K562 (cell line): ENCODE data around the gene BLCAP. TPM values are rescaled to one million over a fixed set of nuclear protein-coding genes. Genes with fewer than 3 reads are reported as not detected.

Experiments
- BRD9 ChIP-seq: fragments of 450-650 bp; IDR thresholded peaks from 2 replicates; pipeline ENCODE4 v1.6.1; 2018; ENCODE audit warnings: low read depth; ENCODE audit not compliant: partially characterized antibody
- CBX2 ChIP-seq: fragments of 200-600 bp; sonication (generic); IDR thresholded peaks from one replicate; pipeline ENCODE4 v1.6.1; 2012; ENCODE audit warnings: mild to moderate bottlenecking, low read length, inconsistent platforms; ENCODE audit not compliant: insufficient read depth, poor library complexity, severe bottlenecking
- EHMT2 ChIP-seq: fragments of 450-650 bp; IDR thresholded peaks from 2 replicates; pipeline ENCODE4 v1.6.1; 2018; ENCODE audit warnings: antibody characterized with exemption
- EP300 ChIP-seq: IDR thresholded peaks from 2 replicates; pipeline ENCODE4 v1.6.1; 2012; ENCODE audit warnings: low read length, improper control_type of control experiment
- ESRRA ChIP-seq: fragments of 450-650 bp; IDR thresholded peaks from 2 replicates; pipeline ENCODE4 v1.6.1; 2014; ENCODE audit warnings: low read depth, mild to moderate bottlenecking, moderate library complexity, borderline replicate concordance
- GATAD2A ChIP-seq: fragments of 450-650 bp; IDR thresholded peaks from 2 replicates; pipeline ENCODE4 v1.6.1; 2017
- MYBL2 ChIP-seq, 2 experiments: fragments of 450-650 bp in 1 of 2; sonication (generic) in 1 of 2; formaldehyde crosslinking in 1 of 2; IDR thresholded peaks; 2 replicates each; pipeline versions ENCODE4 v1.6.1 to v1.8.1; 2017 to 2022; ENCODE audit warnings: borderline replicate concordance in 1 of 2, inconsistent platforms in 1 of 2, low read depth in 1 of 2, mild to moderate bottlenecking in 1 of 2, missing genetic modification reagents in 1 of 2, moderate library complexity in 1 of 2
- NRF1 ChIP-seq, 2 experiments: fragments of 450-650 bp; IDR thresholded peaks in 1 of 2; conservative IDR thresholded peaks in 1 of 2; 2 replicates each; pipeline ENCODE4 v1.6.1; 2014; ENCODE audit warnings: mild to moderate bottlenecking in 2 of 2
- OTX1 ChIP-seq: fragments of 450-650 bp; formaldehyde crosslinking; IDR thresholded peaks from 2 replicates; pipeline ENCODE4 v1.4.0; 2022; ENCODE audit warnings: mild to moderate bottlenecking
- SRSF3 ChIP-seq: fragments of 200-400 bp; formaldehyde crosslinking; IDR thresholded peaks from 2 replicates; pipeline ENCODE4 v1.6.1; 2016; ENCODE audit warnings: mild to moderate bottlenecking, low read length, moderate library complexity; ENCODE audit not compliant: insufficient read depth
- STAT6 ChIP-seq: sonication (generic); formaldehyde crosslinking; IDR thresholded peaks from 2 replicates; pipeline ENCODE4 v1.8.1; 2023; ENCODE audit warnings: mild to moderate bottlenecking, missing genetic modification reagents
- TFAM ChIP-seq: fragments of 250-450 bp; sonication (Bioruptor Pico); conservative IDR thresholded peaks from 2 replicates; pipeline ENCODE4 v1.5.0; 2021; ENCODE audit warnings: mild to moderate bottlenecking, moderate library complexity
- TGIF2 ChIP-seq: sonication (generic); formaldehyde crosslinking; IDR thresholded peaks from 2 replicates; pipeline ENCODE4 v1.8.1; 2022; ENCODE audit warnings: mild to moderate bottlenecking, missing genetic modification reagents, moderate library complexity
- U2AF1 ChIP-seq: fragments of 200-400 bp; formaldehyde crosslinking; optimal IDR thresholded peaks from 2 replicates; pipeline ENCODE3; 2017; ENCODE audit warnings: mild to moderate bottlenecking, low read depth, low read length, moderate library complexity
- ZBED1 ChIP-seq: IDR thresholded peaks from 2 replicates; pipeline ENCODE4 v1.6.1; 2014
- ZNF175 ChIP-seq: fragments of 200-800 bp; sonication (Bioruptor generic); IDR thresholded peaks from 2 replicates; pipeline ENCODE4 v1.6.1; 2016; ENCODE audit warnings: low read depth, mild to moderate bottlenecking, missing genetic modification characterization, missing compliant biosample characterization
- ZNF280A ChIP-seq: fragments of 450-650 bp; IDR thresholded peaks from 2 replicates; pipeline ENCODE4 v1.6.1; 2018; ENCODE audit warnings: mild to moderate bottlenecking, low read depth; ENCODE audit not compliant: partially characterized antibody
- ZNF639 ChIP-seq, 2 experiments: fragments of 200-800 bp in 1 of 2; sonication (Bioruptor generic) in 1 of 2; sonication (generic) in 1 of 2; formaldehyde crosslinking in 1 of 2; IDR thresholded peaks in 1 of 2; conservative IDR thresholded peaks in 1 of 2; 2 replicates each; pipeline versions ENCODE4 v1.5.0 to v1.6.1; 2016 to 2020; ENCODE audit warnings: missing compliant biosample characterization in 1 of 2, missing genetic modification characterization in 1 of 2, missing genetic modification reagents in 1 of 2
- ZSCAN29 ChIP-seq: fragments of 450-650 bp; IDR thresholded peaks from 2 replicates; pipeline ENCODE4 v1.6.1; 2017
- polyA plus RNA-seq, 8 experiments: library from polyadenylated mRNA; depleted of rRNA in 4 of 8; stranded (reverse) in 5 of 8; unstranded in 3 of 8; fragments of >200 nt; fragmentation: Nextera tagmentation in 2 of 8; fragmentation: Illumina TruSeq in 1 of 8; extraction: Ambion mirVana in 2 of 8; extraction: Trizol in 1 of 8; gene quantifications; 2 replicates each; pipeline versions ENCODE4 v1.2.1 to v1.2.3, GENCODE V29; 2011 to 2014; ENCODE audit warnings: inconsistent platforms in 1 of 8, missing spikeins in 1 of 8
- total RNA-seq, 7 experiments: library from RNA; depleted of rRNA in 6 of 7; stranded (reverse); fragments of >200 nt in 6 of 7; fragmentation: Illumina TruSeq in 2 of 7; extraction: Trizol in 2 of 7; gene quantifications; 2 replicates each; pipeline versions ENCODE4 v1.2.1 to v1.2.3, GENCODE V29; 2011 to 2021; ENCODE audit warnings: low replicate concordance in 1 of 7
- TF ChIP-seq, protein P1 (sequence below), 2 experiments: fragments of 450-650 bp; conservative IDR thresholded peaks; 2 replicates each; pipeline ENCODE4 v1.6.1; 2017; ENCODE audit warnings: mild to moderate bottlenecking in 2 of 2, moderate library complexity in 2 of 2

BLCAP gene
- total and polyA plus RNA-seq, 9 of the 15 experiments (the other 6 are each of a cell fraction or from before 2014, with no cell fraction given), result 16.9 to 41.5 (median 27.6) TPM

GRCh38 chr20:37526238-37526838 lies 1.3 kb downstream of the BLCAP start (continued):
- TF ChIP-seq TFAM (CRISPR knock-in tag) (no peak), ZBED1 (no peak), BRD9 (no peak), TGIF2 (CRISPR knock-in tag) (no peak), EHMT2 (no peak), GATAD2A (no peak), NRF1 (conservative IDR thresholded peaks at IDR 0.05 in 1 of 2, IDR thresholded peaks at IDR 0.05 in 1 of 2) (no peak), ZNF175 (CRISPR knock-in tag) (peak; percentile 61; the same call in 1 of the 2 replicates), ZNF280A (no peak), OTX1 (no peak), ESRRA (no peak), MYBL2 (IDR thresholded peaks at IDR 0.05; ENCODE audit: low read depth) (no peak), MYBL2 (CRISPR knock-in tag; IDR thresholded peaks at IDR 0.05; ENCODE audit: borderline replicate concordance) (no peak), CBX2 (no peak), ZNF639 (CRISPR knock-in tag; conservative IDR thresholded peaks at IDR 0.05 in 1 of 2, IDR thresholded peaks at IDR 0.05 in 1 of 2) (no peak), U2AF1 (no peak), STAT6 (CRISPR knock-in tag) (no peak), ZSCAN29 (no peak), SRSF3 (no peak), EP300 (peak; percentile 61; the same call in 1 of the 2 replicates)
- TF ChIP-seq, protein P1, sequence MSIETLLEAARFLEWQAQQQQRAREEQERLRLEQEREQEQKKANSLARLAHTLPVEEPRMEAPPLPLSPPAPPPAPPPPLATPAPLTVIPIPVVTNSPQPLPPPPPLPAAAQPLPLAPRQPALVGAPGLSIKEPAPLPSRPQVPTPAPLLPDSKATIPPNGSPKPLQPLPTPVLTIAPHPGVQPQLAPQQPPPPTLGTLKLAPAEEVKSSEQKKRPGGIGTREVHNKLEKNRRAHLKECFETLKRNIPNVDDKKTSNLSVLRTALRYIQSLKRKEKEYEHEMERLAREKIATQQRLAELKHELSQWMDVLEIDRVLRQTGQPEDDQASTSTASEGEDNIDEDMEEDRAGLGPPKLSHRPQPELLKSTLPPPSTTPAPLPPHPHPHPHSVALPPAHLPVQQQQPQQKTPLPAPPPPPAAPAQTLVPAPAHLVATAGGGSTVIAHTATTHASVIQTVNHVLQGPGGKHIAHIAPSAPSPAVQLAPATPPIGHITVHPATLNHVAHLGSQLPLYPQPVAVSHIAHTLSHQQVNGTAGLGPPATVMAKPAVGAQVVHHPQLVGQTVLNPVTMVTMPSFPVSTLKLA (conservative IDR thresholded peaks at IDR 0.05), result peak; percentile 74 to 87
